H9 (cell line): ENCODE measurements around the gene CPSF4L. TPM values are rescaled to one million over a fixed set of nuclear protein-coding genes. Genes with fewer than 3 reads are reported as not detected.

Source experiments
- DNase-seq: peaks from one replicate; pipeline ENCODE4 v3.0.0-alpha.2; 2017
- H2AFZ ChIP-seq: one replicate; pipeline ENCODE4 v1.6.1; 2013; ENCODE audit warnings: mild to moderate bottlenecking, low read length, control low read depth, moderate library complexity
- H2AK5ac ChIP-seq: 2 replicates; pipeline ENCODE4 v1.6.1; 2013; ENCODE audit warnings: low read length, control low read depth, mixed read lengths; ENCODE audit not compliant: insufficient read length
- H2BK120ac ChIP-seq: one replicate; pipeline ENCODE4 v1.6.1; 2013; ENCODE audit warnings: low read depth, mild to moderate bottlenecking, low read length, control low read depth, inconsistent platforms; ENCODE audit not compliant: poor library complexity, severe bottlenecking
- H2BK12ac ChIP-seq: 2 replicates; pipeline ENCODE4 v1.6.1; 2013; ENCODE audit warnings: low read length, control low read depth, mixed read lengths, low read depth; ENCODE audit not compliant: insufficient read length
- H2BK15ac ChIP-seq: 2 replicates; pipeline ENCODE4 v1.6.1; 2013; ENCODE audit warnings: low read depth, low read length, control low read depth
- H2BK20ac ChIP-seq: one replicate; pipeline ENCODE4 v1.6.1; 2013; ENCODE audit warnings: low read depth, mild to moderate bottlenecking, low read length, control low read depth, inconsistent platforms; ENCODE audit not compliant: poor library complexity, severe bottlenecking
- H2BK5ac ChIP-seq: 2 replicates; pipeline ENCODE4 v1.6.1; 2013; ENCODE audit warnings: low read length, control low read depth, mixed read lengths; ENCODE audit not compliant: insufficient read length
- H3K14ac ChIP-seq: 2 replicates; pipeline ENCODE4 v1.6.1; 2013; ENCODE audit warnings: low read length, control low read depth; ENCODE audit not compliant: insufficient read depth
- H3K18ac ChIP-seq: 2 replicates; pipeline ENCODE4 v1.6.1; 2013; ENCODE audit warnings: low read depth, mild to moderate bottlenecking, mixed read lengths, low read length, control low read depth; ENCODE audit not compliant: insufficient read length
- H3K23ac ChIP-seq: 2 replicates; pipeline ENCODE4 v1.6.1; 2013; ENCODE audit warnings: low read length, control low read depth, mixed read lengths, low read depth; ENCODE audit not compliant: insufficient read length
- H3K23me2 ChIP-seq: 2 replicates; pipeline ENCODE4 v1.6.1; 2013; ENCODE audit warnings: low read depth, mild to moderate bottlenecking, mixed read lengths, low read length, control low read depth; ENCODE audit not compliant: insufficient read length, poor library complexity, severe bottlenecking
- H3K27ac ChIP-seq: 2 replicates; pipeline ENCODE4 v1.5.1; 2013; ENCODE audit warnings: low read length, control low read depth, mixed read lengths, low read depth; ENCODE audit not compliant: insufficient read length
- H3K27me3 ChIP-seq: 2 replicates; pipeline ENCODE4 v1.6.1; 2013; ENCODE audit warnings: low read length, control low read depth, inconsistent platforms; ENCODE audit not compliant: insufficient read depth
- H3K4ac ChIP-seq: 2 replicates; pipeline ENCODE4 v1.6.1; 2013; ENCODE audit warnings: low read depth, mild to moderate bottlenecking, control low read depth, inconsistent platforms, low read length, moderate library complexity
- H3K4me1 ChIP-seq: 2 replicates; pipeline ENCODE4 v1.6.1; 2013; ENCODE audit warnings: low read length, control low read depth, inconsistent platforms; ENCODE audit not compliant: insufficient read depth
- H3K4me2 ChIP-seq: 2 replicates; pipeline ENCODE4 v1.6.1; 2013; ENCODE audit warnings: low read length, control low read depth, mixed read lengths; ENCODE audit not compliant: insufficient read length, insufficient read depth
- H3K56ac ChIP-seq: 2 replicates; pipeline ENCODE4 v1.6.1; 2013; ENCODE audit warnings: low read depth, mild to moderate bottlenecking, mixed read lengths, low read length, control low read depth; ENCODE audit not compliant: insufficient read length
- H3K79me1 ChIP-seq: 2 replicates; pipeline ENCODE4 v1.6.1; 2013; ENCODE audit warnings: low read depth, mild to moderate bottlenecking, moderate library complexity, low read length, control low read depth, inconsistent platforms; ENCODE audit not compliant: insufficient read depth, poor library complexity, severe bottlenecking
- H3K79me2 ChIP-seq: 2 replicates; pipeline ENCODE4 v1.6.1; 2013; ENCODE audit warnings: low read length, control low read depth, inconsistent platforms; ENCODE audit not compliant: insufficient read depth
- H3K9ac ChIP-seq: 2 replicates; pipeline ENCODE4 v1.6.1; 2013; ENCODE audit warnings: low read length, control low read depth, mixed read lengths; ENCODE audit not compliant: insufficient read length; ENCODE audit errors: extremely low read depth
- H3K9me3 ChIP-seq: one replicate; pipeline ENCODE4 v1.6.1; 2013; ENCODE audit warnings: low read depth, low read length, inconsistent platforms; ENCODE audit not compliant: control insufficient read depth
- H3T11ph ChIP-seq: one replicate; pipeline ENCODE4 v1.6.1; 2013; ENCODE audit warnings: mild to moderate bottlenecking, low read length, control low read depth, inconsistent platforms
- H4K20me1 ChIP-seq: one replicate; pipeline ENCODE4 v1.6.1; 2013; ENCODE audit not compliant: control insufficient read depth, insufficient read length, insufficient read depth
- H4K5ac ChIP-seq: 2 replicates; pipeline ENCODE4 v1.6.1; 2013; ENCODE audit warnings: low read depth, mild to moderate bottlenecking, mixed read lengths, low read length, control low read depth; ENCODE audit not compliant: insufficient read length
- H4K8ac ChIP-seq: replicated peaks from 2 replicates; pipeline ENCODE4 v1.6.1; 2013; ENCODE audit warnings: low read length, control low read depth, mixed read lengths, low read depth; ENCODE audit not compliant: insufficient read length
- H4K91ac ChIP-seq: 2 replicates; pipeline ENCODE4 v1.6.1; 2013; ENCODE audit warnings: low read depth, mild to moderate bottlenecking, moderate library complexity, mixed read lengths, low read length, control low read depth; ENCODE audit not compliant: insufficient read length
- H3K27ac Mint-ChIP-seq, 3 experiments: 2 replicates in 2 of 3; 3 replicates in 1 of 3; pipeline ENCODE4 v1.8.0; 2020 to 2021; ENCODE audit warnings: mixed read lengths in 3 of 3, mild to moderate bottlenecking in 1 of 3, moderate library complexity in 1 of 3
- H3K27me3 Mint-ChIP-seq: 2 replicates; pipeline ENCODE4 v1.8.0; 2021; ENCODE audit warnings: low read depth, mild to moderate bottlenecking, moderate library complexity, mixed read lengths
- H3K36me3 Mint-ChIP-seq, 3 experiments: 2 replicates in 2 of 3; 3 replicates in 1 of 3; pipeline ENCODE4 v1.8.0; 2020 to 2021; ENCODE audit warnings: low read depth in 3 of 3, mixed read lengths in 3 of 3; ENCODE audit not compliant: insufficient read depth in 1 of 3
- H3K4me1 Mint-ChIP-seq, 2 experiments: 2 replicates each; pipeline ENCODE4 v1.8.0; 2020; ENCODE audit warnings: mixed read lengths in 2 of 2
- H3K4me3 Mint-ChIP-seq, 2 experiments: 2 replicates in 1 of 2; 3 replicates in 1 of 2; pipeline ENCODE4 v1.8.0; 2020 to 2021; ENCODE audit warnings: mild to moderate bottlenecking in 2 of 2, mixed read lengths in 2 of 2, moderate library complexity in 1 of 2
- H3K9me3 Mint-ChIP-seq, 2 experiments: 2 replicates in 1 of 2; 3 replicates in 1 of 2; pipeline ENCODE4 v1.8.0; 2020; ENCODE audit warnings: mild to moderate bottlenecking in 2 of 2, mixed read lengths in 2 of 2, moderate library complexity in 1 of 2
- CTCF ChIP-seq: fragments of 200-600 bp; sonication (generic); conservative IDR thresholded peaks from 3 replicates; pipeline ENCODE4 v1.8.0; 2021; ENCODE audit warnings: antibody characterized with exemption, mild to moderate bottlenecking
- WGBS: extraction: QIAGEN DNeasy Blood & Tissue Kit; methylation state at CpG from one replicate; pipeline ENCODE4 v1.1.7; 2013; ENCODE audit warnings: missing lambda C conversion rate, low lambda C conversion rate, mixed read lengths; ENCODE audit not compliant: insufficient read length; ENCODE audit errors: extremely low coverage; 5-methylcytosine and 5-hydroxymethylcytosine counted together
- total RNA-seq: library from RNA; stranded (reverse); gene quantifications from 2 replicates; pipeline ENCODE4 v1.2.1, GENCODE V29; 2021

Gene CPSF4L
- total RNA-seq, 1 experiment from 2014 or later = not detected

GRCh38 chr17:73198930-73199260 lies 62.8 kb downstream of the CPSF4L start:
- Histone ChIP-seq H3K14ac (no peak overlapping the region), H3K56ac (no peak overlapping the region), H3K27ac (no peak overlapping the region), H3K27me3 (no peaks in the 10 kb centered on the region), H3K4ac (no peak overlapping the region), H2AK5ac (no peak overlapping the region), H2BK12ac (no peak overlapping the region), H3K9ac (no peak overlapping the region), H3K79me1 (no peaks in the 10 kb centered on the region), H3K23ac (no peak overlapping the region), H4K91ac (no peak overlapping the region), H2BK15ac (no peak overlapping the region), H3K18ac (no peak overlapping the region), H3K4me1 (no peaks in the 10 kb centered on the region), H4K8ac (no peak overlapping the region), H4K5ac (no peak overlapping the region), H3K23me2 (no peaks in the 10 kb centered on the region), H4K20me1 (no peaks in the 10 kb centered on the region), H2BK120ac (no peak overlapping the region), H2BK20ac (no peak overlapping the region), H2AFZ (no peak overlapping the region), H3T11ph (no peak overlapping the region), H3K4me2 (no peak overlapping the region), H2BK5ac (no peak overlapping the region), H3K79me2 (no peaks in the 10 kb centered on the region), H3K9me3 (no peaks in the 10 kb centered on the region)
- Mint-ChIP-seq H3K36me3 (peaks cover 48 to 81% (median 80%) of the 10 kb centered on the region in 3 experiments; a peak in 6 of 7 replicates), H3K27ac (no peak overlapping the region), H3K27me3 (no peaks in the 10 kb centered on the region), H3K4me3 (no peak overlapping the region), H3K4me1 (peaks cover 8 to 11% of the 10 kb centered on the region in 2 experiments), H3K9me3 (no peaks in the 10 kb centered on the region; a peak in 1 of 5 replicates)
- DNase-seq = no peak
- no peak for TF ChIP-seq CTCF
- WGBS = no CpG with 5 or more reads among the region's 7 CpGs

Other genes starting within 250 kb of the CPSF4L start
- 14.5 and 15.2 TPM in 2 replicates for gene SLC39A11, start 169.2 kb downstream of the CPSF4L start, total RNA-seq
- gene SSTR2, start 96.9 kb downstream of the CPSF4L start, total RNA-seq = 2.0 TPM in 2 replicates
- gene COG1, start 68.8 kb downstream of the CPSF4L start, total RNA-seq = 23.2 and 26.5 TPM in 2 replicates
- 27.1 and 28.2 TPM in 2 replicates for gene CDC42EP4, start 50.1 kb upstream of the CPSF4L start, total RNA-seq